ENCODE measurements around the gene OXTR.

OXTR gene

GRCh38 chr3:8769088-8769822 is at the start of gene OXTR:
OXTR (minus strand) TSS chr3:8769613; CDS start chr3:8768187, 1,426 bp downstream.
- peak; percentile 30 for DNase-seq

DNA sequence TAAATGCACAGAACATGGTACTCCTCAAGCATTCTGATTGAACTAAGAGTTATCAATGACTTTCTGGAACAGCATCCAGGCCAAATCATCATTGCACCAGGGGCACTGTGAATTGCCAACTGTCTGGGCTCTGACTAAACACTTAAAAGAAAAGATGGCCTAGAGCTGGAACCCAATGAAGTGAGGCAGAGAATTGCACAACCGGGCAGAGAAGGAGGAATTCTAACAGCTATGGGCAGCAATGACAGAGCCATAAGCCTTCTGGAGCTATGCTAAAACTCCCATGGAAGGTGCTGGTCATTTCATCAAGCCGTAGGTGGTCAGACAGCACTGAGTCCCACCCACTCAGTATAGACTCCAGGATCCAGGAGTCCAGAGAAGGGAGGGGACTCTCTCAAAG is 48.1 kb upstream of the OXTR start:
- DNase-seq, result no peak

- no peak for DNase-seq
Observed at GRCh38 chr3:8816106-8816505, 46.7 kb upstream of the OXTR start.

- DNase-seq, result no peak
Observed at GRCh38 chr3:8813411-8813810, 44.0 kb upstream of the OXTR start.

DNA sequence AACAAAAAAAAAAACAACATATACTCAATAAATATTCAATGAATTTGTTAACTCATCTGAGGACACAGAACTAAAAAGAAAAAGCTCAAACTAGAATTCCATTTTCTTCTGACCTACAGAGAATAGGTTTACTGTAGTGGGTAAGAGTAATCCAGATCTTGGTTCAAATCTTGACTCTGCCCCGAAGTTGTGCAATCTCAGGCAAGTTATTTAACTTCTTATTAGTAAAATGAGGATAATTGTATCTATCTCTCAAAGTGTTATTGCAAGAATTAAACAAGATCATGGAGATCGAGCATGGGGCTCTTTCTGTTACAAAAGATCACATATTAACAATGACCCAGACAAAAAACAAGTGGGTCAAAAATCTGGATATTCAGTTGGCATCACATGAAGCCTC is 41.1 kb upstream of the OXTR start:
- DNase-seq, result no peak

- no peak for DNase-seq
Observed at GRCh38 chr3:8805774-8806173, 36.4 kb upstream of the OXTR start.

GRCh38 chr3:8802256-8802655 is 32.8 kb upstream of the OXTR start:
- no peak for DNase-seq

GRCh38 chr3:8800016-8800415 is 30.6 kb upstream of the OXTR start:
- no peak for DNase-seq

GRCh38 chr3:8794247-8794646 is 24.8 kb upstream of the OXTR start:
- no peak for DNase-seq

GRCh38 chr3:8793242-8793641 is 23.8 kb upstream of the OXTR start:
- DNase-seq, result no peak

DNA sequence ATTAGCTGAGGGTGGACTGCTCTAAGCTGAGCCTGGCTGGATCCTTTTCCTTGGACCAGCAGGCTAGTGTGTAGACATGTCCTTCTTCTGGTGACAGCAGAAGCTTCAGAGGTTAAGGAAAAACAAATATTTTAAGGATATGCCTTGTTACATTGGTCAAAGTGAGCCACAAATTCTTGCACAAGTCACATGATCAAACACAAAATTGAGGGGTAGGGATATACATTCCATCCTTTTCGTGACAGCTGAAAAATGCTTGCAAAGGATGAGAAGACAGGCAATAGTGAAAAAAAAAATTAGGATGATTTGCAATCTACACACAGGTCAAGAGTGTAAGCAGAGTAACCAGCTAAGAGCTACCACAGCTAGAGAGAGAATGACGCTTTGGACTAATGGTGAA is 21.1 kb upstream of the OXTR start:
- no peak for DNase-seq

GRCh38 chr3:8784676-8785435 is 15.4 kb upstream of the OXTR start:
- no peak for DNase-seq

DNA sequence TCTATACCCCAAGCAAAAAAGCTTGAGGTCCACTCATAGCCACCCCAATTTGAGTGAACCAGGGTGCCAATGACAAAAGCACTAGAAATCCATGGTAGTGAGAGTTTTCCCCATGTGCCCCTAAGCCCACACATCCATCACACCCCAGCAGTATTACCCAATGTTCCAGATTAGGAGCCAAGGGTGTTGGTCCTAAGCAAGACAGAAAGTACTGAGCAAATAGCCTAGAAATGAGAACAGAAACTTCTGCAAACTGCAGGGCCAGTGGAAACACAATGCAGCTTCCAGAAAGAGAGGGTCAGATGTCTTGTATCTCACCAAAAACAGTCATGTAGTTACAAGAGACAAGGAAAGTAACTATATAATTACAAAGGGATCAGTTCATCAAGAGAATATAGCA is 10.9 kb upstream of the OXTR start:
- DNase-seq, result no peak

GRCh38 chr3:8778475-8778874 is 9.1 kb upstream of the OXTR start:
- no peak for DNase-seq

GRCh38 chr3:8777978-8778267 is 8.5 kb upstream of the OXTR start:
- DNase-seq, result no peak

DNA sequence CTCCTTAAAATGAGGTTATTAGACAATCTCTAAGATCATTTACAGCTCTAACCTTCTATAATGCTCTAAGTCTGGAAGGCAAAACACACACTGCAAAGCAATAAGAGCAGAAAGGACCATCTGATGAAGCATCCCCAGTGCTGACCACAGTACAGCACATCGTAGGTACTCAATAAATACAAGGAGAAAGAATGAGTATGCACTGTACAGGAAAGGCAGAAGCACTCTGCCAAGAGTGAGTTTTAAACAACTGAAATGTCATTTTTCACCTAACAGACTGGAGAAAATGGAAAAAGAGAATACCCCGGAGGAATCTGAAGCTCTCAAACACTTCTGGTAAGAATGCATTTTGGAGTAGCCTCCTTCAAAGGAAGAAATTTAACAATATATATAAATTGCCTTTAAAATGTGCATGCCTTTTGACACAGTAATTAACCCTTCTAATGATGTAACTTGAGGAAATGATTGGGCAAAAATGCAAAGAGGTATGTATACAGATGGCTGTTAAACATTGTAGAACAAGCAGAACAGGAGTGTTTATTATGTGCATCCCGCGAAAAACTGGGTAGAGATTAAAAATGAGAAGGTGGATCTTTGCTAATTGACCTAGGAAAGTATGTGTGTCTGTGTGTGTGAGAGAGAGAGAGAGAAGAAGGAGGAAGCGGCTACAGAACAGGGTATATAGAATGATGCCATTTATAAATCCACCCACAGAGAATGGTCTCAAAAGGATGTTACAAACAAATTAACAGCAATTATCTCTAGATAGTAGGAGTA is 8.0 kb upstream of the OXTR start:
- no peak for DNase-seq

DNA sequence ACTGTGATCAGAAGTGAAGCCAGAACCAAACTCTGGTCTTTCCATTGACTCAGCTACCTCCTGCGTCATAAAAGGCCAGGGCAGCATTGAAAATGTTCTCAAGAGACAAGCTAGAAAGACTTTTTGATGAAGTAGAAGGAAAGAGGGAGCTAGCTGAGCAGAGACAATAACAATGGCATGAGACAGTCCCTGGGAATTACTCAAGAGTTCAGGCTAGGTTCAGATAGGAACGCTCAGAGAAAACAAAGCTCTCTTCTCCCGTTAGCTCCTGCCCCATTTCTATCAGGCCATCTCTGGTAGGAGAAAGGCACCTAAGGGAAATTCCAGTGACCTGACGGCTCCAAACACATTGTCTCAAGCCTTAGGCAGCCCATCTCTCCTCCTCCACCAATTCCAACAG is 7.0 kb upstream of the OXTR start:
- no peak for DNase-seq

DNA sequence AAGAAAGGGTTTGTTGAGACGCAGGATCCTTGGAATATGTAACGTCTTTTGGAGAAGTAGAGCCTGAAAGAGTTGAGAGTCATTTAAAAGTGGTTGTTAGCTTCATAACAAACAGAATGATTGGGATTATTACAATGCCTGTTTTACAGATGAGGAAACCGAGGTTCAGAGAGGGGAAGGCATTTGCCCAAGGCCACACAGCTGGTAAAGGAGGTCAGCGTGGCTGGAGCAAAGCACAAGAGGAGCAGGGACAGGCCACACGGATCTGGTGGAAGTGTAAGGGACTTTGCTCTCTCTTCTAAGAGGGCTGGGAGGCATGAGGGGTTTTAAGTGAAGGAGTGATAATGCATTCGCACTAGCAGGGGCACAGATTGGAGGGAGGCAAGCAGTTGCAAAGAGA is 6.2 kb upstream of the OXTR start:
- DNase-seq, result no peak

GRCh38 chr3:8775181-8775580 is 5.8 kb upstream of the OXTR start:
- DNase-seq, result no peak

- DNase-seq, result no peak
Observed at GRCh38 chr3:8773941-8774542, 4.6 kb upstream of the OXTR start.

- DNase-seq, result no peak
Observed at GRCh38 chr3:8768364-8769087, 887 bp downstream of the OXTR start.

DNA sequence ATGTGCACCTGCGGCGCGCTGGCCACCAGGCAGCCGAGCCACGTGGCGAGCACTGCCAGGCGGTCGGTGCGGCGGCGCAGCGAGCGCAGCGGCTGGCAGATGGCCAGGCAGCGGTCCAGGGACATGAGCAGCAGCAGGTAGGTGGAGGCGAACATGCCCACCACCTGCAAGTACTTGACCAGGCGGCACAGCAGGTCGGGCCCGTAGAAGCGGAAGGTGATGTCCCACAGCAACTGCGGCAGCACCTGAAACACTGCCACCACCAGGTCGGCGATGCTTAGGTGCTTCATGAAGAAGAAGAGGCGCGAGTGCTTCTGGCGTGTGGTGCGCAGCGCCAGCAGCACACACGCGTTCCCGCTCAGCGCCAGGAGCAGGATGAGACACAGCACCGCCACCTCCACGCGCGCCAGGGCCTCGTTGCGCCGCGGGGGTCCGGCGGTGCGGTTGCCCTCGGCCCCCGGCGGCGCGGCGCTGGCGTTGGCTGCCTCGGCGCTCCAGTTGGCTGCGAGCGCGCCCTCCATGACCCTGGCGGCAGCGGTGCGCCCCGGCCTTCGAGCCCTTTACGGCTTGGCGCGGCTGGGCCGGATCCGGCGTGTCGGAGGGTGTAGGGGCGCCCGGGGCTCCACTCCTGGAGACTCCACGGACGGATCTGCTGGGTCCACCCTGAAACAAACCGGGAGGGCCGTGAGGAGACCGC is 1.6 kb downstream of the OXTR start:
- no peak for DNase-seq

Measured in CD4-positive, alpha-beta T cell treated with Interleukin-15 for 1 hour (primary cell).